ENCODE data around the gene BABAM2.

Gene BABAM2

GRCh38 chr2:28175028-28175427 lies 284.5 kb downstream of the BABAM2 start:
- DNase-seq (ENCODE audit: low read depth): no peak
- TF ChIP-seq CTCF (conservative IDR thresholded peaks at IDR 0.05; ENCODE audit: low read depth, low read length): no peak
- no peak overlapping the region for H3K4me3 ChIP-seq (ENCODE audit: low read length)

GRCh38 chr2:28178946-28179345 lies 288.4 kb downstream of the BABAM2 start:
- no peak overlapping the region for H3K4me3 ChIP-seq (ENCODE audit: low read length)
- no peak for TF ChIP-seq CTCF (conservative IDR thresholded peaks at IDR 0.05; ENCODE audit: low read depth, low read length)
- DNase-seq (ENCODE audit: low read depth): no peak

GRCh38 chr2:28181801-28182200 lies 291.3 kb downstream of the BABAM2 start:
- no peak overlapping the region for H3K4me3 ChIP-seq (ENCODE audit: low read length)
- no peak for DNase-seq (ENCODE audit: low read depth)
- no peak for TF ChIP-seq CTCF (conservative IDR thresholded peaks at IDR 0.05; ENCODE audit: low read depth, low read length)

GRCh38 chr2:28182348-28182747 lies 291.8 kb downstream of the BABAM2 start:
- H3K4me3 ChIP-seq (ENCODE audit: low read length): no peak overlapping the region
- TF ChIP-seq CTCF (conservative IDR thresholded peaks at IDR 0.05; ENCODE audit: low read depth, low read length): no peak
- no peak for DNase-seq (ENCODE audit: low read depth)

GRCh38 chr2:28185153-28185552 lies 294.6 kb downstream of the BABAM2 start:
- TF ChIP-seq CTCF (conservative IDR thresholded peaks at IDR 0.05; ENCODE audit: low read depth, low read length): no peak
- H3K4me3 ChIP-seq (ENCODE audit: low read length): no peak overlapping the region
- no peak for DNase-seq (ENCODE audit: low read depth)

- peak; percentile 42 for DNase-seq (ENCODE audit: low read depth)
- H3K4me3 ChIP-seq (ENCODE audit: low read length): no peak overlapping the region
- no peak for TF ChIP-seq CTCF (conservative IDR thresholded peaks at IDR 0.05; ENCODE audit: low read depth, low read length)
These were observed 295.4 kb downstream of the BABAM2 start for GRCh38 chr2:28185891-28186290.

GRCh38 chr2:28187186-28187585 lies 296.7 kb downstream of the BABAM2 start:
- no peak overlapping the region for H3K4me3 ChIP-seq (ENCODE audit: low read length)

More at GRCh38 chr2:28187186-28187585, 296.7 kb downstream of the BABAM2 start:
- no peak for TF ChIP-seq CTCF (conservative IDR thresholded peaks at IDR 0.05; ENCODE audit: low read depth, low read length)
- no peak for DNase-seq (ENCODE audit: low read depth)
